Activated CD4-positive, alpha-beta T cell treated with anti-CD3 and anti-CD28 coated beads for 24 hours (primary cell): ENCODE results near the gene TPM1.
A peak's percentile ranks its signal among the peaks of the same experiment; 100 is the strongest.

Experiments used
- DNase-seq, 2 donors: peaks; one replicate each; pipeline ENCODE4 v3.0.0-alpha.2; 2020; ENCODE audit warnings: low read depth in 2 of 2

Gene TPM1

DNA sequence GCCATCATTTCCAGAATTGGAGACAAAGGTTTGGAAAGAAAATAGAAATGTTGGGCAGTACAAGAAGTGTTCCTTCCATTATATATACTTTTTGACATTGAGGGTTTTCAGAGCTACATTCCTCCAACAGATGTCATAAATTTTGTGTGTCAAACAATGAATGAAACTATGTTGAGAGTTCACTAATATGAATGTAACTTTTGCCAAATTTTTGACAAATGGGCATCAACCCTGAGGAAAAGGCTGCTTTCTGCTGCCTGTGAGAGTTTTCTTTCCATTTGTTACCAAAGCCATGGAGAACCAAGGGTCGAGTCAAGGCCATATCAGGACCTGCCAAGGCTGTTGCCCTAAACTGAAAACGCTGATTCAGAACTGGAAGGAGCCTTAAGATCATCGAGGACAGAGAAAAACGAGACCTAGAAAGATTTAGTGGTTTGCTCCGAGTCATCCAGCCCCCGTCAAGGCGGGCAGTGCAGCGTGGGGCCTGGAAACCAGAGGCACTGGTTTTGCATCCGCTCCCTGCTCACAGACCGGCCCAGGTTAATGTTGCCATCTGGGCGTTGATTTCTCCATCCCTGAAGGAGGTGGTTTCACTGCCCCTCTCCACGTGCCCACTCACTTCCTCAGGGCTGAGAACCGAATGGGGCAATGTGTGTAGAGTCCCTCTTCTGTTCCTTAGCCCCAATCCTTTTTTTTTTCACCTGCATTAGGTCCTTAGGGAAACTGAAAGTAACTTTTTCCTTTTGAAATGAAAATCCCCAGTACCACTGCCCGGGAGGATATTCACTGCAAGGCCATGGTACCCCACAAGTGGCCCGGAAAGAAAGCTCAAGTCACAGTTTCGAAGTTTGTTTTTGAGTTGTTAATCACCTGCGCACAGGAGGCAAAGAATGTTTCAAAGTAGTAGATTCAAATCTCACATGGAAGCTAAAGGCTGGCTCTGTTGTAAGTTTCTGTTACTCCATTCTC, 32.8 kb downstream of the TPM1 start:
- DNase-seq: no peak

DNA sequence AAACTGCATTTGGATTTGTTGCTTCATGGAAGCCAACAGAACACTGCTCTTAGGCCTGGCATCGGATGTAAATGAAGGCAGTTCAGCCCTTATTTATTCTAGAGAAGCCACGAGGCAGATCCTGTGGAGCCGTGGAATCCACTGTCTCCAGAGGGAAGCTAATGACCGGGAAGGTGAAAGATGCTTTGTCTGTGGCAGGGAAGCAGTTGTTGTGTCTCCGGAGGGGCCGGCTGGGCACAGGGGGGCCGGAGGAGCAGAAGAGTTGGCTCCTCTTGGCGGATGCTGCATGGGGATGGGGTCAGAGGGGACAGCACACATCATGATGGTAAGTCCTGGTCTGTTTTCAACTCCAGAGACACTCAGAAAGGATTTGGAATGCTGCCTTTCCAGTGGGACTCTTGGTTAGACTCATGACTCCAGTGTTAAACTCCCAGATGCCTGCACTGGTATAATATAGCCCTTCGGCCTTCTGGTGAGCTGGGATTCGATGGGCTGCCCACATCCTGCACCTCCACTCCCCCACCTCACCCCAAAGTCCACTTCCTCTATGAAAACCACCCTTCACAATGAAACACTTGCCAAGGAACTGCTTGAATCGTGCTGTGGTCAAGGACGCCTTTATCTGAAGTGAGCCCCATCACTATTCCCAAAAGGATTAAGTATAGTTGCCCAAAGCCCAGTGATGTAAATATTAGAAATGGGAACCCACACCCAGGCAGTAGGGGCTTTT, 33.6 kb downstream of the TPM1 start:
- no peak for DNase-seq

DNA sequence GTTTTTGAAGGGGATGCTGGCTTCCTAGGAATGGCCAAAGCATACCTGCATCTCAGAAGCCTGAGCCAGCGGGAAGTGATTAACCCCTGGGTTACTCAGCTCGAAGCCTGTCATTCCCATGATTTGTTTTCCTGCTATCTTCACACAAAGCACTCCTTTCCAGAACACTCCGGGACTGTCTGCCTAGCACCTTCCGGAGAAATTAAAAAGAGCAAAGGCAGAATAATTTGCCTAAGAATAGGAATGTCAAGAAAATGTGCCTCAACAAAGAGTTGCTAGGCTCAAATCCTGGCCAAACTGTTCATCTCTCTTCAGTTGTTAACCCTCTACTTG, 34.1 kb downstream of the TPM1 start:
- DNase-seq: no peak

DNA sequence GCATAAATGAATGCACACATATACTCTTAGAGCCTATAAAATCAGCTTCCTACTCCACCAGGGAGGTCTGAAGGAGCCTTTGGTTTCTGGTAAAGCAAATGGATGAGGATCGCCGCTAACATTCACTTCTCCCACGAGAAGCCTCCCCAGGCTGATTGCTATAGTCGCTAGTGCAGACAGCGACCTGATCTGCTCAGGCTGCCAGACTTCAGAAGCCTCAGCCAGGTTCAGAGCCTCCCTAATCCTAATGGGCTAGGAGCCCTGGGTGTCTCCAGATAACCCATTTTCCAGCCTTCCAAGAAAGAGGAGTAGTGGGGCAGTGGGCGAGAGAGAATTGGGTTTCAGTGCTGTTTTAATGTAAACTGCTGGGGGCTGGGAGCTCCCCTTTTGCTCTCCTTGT, 35.4 kb downstream of the TPM1 start:
- DNase-seq: no peak

DNA sequence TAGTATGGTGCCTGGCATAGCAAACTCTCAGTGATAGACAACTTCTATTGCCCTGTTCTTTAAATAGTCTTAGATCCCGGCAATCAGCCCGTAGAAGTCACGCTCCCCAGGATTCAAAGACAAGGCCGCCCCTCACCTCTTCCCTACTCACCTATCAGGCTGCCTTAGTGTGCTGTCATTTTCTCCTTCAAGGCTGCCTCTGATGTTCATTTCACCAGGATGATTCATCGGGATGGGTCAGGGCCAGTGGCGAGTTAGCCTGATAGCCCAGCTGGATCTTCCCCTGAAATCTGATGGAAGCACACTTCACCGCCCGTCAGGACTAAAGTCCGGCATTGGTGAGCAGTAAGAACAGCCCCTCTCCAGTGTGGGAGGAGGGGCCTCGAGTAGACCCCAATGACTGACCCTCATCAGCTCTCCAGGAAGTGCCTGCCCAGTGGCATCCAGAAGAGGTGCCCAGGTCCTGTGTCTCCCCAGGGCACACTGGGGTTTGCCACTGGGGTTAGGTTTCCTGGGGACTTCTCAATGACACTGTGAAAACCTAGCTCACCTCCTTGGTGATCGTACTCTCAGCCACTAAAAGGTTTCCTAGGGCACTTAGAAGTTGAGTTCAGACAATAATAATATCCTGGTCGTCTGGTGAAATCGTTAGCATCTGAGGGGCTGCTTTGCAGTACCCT, 37.5 kb downstream of the TPM1 start:
- DNase-seq: no peak

DNA sequence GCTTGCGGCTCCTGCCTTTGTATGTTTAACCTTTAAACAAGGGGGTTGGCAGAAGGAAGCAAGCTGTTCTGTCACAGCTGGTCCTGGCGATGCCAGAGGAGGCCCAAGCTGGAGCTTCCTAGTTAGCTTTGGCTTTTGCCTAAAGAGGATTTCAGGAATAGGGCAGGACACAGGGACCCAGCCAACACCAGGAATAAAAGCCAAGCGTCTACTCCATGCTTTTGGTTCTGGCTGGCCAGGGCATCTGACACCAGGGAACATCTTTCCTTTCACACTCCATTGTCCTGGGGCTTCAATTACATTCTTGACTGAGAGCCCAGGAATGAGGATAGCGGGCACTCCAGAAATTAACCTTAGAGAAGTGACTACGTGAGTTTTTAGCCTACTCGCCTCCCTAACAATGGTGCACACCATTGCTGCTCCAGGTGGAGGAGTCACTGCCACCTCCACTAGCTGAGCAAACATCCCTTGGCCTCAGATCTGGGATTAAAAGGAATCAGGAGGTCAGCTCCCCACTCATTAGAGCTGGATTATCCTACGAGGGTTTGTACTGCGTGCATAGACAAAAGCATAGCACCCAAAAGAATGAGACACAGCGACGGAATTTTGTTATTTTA, 38.2 kb downstream of the TPM1 start:
- DNase-seq: no peak

DNA sequence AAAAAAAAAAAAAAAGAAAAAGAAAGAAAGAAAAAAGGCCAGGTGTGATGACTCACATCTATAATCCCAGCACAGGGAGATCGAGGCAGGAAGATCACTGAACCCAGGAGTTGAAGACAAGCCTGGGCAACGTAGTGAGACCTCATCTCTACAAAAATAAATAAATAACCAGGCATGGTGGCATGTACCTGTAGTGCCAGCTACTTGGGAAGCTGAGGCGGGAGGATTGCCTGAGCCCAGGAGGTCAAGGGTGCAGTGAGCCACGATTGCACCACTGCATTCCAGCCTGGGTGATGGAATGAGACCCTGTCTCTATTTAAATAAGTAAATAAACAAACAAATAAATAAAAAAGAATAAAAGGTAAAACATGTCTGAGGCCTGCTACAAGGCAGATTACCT, 39.8 kb downstream of the TPM1 start:
- DNase-seq: no peak

DNA sequence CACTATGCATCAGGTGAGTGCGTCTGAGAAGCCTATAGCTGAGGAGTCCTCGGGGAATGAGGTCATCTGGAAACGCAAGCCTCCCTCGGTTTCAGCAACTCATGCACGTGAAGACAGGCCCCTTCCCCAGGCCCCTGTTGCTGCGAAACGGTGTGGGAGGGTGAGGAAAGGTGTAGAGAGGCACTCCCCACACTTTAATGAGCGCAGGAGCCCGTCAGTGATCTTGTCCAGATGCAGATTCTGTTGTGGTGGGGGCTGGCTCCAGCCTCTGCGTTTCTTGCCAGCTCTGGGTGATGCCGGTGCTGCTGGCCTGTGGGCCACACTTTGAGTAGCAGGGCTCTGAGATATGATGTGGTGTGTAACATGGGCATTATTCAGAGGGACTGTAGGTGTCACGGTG, 40.5 kb downstream of the TPM1 start:
- no peak for DNase-seq

DNA sequence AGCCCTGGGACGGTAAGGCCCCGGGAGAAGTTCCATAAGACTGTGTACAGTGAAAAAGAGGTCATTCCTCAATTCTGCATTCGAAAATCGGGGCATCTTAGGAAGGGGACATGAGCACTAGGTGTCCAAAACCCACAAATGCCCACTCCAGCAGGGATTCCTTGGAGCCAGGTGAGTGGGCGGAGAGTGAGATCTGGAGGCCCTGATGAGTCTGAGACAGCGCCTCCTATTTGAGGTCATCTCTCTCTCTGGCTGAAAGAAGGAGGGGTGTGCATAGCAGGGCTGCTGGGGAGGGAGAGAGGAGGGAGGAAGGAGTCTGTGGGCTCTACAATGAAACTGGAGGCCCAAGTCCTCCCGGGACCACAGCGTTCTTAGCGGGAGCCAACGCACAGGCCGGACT, 41.0 kb downstream of the TPM1 start:
- no peak for DNase-seq

DNA sequence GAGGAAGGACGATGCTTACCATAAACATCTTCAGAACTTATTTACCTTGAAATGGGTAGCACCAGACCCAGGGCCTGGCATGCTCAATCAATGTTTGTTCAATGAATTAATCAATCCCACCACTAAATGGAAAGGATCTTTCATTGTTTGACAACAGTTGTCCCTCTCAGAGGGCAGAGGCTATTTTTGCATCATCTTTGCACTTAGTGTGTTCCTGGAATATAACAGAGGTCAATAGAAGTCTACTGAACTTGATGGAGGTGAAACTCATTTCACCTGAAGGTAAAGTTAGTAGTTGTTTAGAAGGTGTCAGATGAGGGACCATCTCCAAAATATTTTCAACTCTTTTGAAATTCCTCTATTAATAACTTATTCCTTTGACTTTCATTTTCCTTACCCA, 42.3 kb downstream of the TPM1 start:
- DNase-seq: no peak

DNA sequence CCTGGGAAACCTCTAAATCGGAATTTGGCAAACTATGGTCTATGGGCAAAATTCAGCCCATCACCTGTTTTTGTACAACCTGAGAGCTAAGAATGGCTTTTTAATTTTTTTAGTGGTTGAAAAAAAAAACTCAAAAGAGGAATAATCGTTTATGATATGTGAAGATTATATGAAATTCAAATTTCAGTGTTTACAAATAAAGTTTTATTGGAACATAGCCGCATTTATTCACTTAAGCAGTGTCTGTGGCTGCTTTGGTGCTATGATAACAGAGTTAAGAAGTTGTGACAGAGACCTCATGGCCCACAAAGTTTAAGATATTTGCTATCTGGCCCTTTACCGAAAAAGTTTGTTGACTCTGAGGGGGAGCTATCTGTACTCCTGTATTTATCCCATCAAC, 42.7 kb downstream of the TPM1 start:
- DNase-seq: no peak

DNA sequence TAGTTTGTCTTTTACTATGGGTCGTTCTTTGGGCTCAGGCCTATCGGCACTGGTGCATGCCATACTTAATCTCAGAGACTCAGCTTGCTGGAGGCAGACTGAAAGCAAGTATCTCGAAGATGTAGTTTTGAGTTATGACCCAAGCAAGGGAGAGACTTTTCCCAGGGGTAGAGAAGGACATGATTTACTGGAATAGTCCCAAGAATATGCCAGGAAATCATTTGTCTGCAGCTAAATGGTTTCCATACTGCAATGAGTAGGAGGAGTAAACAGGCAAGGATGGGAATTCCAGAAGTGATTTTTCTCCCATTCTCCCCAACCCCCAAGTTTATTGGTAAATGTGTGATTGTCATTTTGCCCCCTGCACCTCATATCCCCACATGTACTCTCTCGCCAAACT, 43.7 kb downstream of the TPM1 start:
- no peak for DNase-seq

DNA sequence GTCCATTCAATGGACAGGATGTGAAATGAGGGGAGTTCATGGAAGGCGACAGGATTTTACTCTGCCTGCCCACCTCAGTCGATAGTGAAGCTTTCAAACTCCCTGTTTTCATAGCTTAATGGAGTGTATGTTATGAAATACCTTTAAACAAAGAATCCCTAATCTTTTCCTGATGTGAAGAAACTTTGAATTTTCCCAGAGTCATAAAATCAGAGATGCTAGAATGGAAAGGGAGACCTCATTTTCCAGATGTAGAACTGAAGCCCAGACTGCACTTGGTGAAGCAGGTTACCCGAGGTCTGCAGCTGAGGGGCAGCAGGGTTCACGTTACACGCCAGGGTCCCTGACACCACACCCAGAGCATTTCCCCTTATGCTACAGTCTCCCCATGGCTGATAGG, 44.4 kb downstream of the TPM1 start:
- no peak for DNase-seq

DNA sequence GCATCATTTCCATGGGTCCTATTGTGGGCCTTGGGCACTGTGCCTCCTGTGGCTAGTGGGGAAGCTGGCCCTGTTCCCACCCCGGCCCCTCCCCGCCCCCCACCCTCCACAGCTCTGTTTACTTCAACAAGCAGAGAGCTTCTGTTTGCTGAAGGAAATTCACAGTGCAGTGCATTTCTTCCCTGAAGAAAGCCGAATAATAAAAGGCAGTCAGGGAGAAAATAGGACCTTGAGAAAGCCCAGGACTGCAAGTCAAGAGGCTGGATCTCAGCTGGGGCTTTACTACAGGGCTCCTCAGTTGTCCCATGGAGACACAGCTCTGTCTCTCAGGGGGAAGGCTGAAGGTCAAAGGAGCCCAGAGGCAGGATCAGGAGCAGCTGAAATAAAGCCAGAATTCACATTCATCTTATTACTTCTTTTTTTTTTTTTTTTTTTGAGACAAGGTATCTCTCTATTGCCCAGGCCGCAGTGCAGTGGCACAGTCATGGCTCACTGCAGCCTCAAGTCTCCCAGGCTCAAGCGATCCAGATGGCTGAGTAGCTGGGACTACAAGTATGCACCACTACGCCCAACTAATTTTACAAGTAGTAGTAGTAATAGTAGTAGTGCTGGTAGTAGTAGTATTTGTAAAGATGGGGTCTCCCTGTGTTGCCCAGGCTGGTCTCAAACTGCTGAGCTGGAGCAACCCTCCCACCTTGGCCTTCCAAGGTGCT, 46.1 kb downstream of the TPM1 start:
- no peak for DNase-seq

DNA sequence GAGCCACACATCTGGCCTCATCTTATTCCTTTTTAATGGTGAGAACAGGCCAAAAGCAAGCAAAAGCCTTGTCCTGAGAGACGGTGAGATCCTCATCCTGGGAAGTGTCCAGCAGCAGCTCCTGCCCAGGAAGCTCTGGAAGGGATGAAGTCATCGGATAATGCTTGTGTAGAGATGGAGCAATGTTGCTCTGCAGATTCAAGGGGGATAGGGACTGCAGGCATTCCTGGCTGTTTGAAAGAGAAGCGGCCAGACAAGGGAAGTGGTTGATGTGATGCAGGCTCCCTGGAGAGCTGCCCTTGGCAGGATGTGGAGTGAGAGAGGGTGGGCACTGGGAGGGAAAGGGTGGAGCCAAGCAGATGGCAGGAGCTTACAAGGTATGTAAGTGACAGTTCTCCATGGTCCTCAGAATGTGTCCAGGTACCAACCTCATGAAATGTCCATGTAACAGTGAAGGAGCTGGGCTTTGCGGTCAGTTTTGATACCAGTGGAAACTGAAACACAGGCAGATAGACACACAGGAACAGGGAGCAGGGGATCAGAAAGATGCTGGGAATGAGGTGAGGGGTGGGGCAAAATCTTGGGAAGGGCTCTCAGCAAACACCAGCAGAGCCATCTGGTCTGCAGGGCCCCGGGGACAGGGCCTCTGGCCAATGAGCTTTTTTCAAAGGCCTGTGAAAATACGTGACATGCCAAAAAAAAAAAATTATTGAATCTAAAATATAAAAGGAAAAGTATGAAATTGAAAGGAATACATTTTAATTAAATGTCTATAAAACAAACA, 46.9 kb downstream of the TPM1 start:
- no peak for DNase-seq

DNA sequence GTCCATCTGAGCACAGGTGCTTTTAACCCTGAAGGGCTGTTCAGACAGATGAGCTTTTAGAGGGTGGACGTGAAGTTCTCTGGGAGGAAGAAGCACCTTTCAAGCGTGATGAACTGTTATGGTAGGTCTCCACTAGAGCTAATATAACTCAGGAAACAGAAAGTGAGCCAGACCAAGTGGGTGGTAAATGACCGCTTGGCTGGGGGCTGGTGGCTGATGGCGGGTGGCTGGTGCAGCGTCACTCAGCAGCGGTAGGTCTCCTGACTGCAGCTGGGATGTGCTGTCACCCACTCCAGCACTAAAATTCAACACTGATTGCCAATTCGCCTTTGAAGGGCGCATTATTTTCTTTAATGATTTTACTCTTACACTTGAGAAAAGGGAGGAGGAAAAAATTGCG, 47.9 kb downstream of the TPM1 start:
- DNase-seq: no peak

DNA sequence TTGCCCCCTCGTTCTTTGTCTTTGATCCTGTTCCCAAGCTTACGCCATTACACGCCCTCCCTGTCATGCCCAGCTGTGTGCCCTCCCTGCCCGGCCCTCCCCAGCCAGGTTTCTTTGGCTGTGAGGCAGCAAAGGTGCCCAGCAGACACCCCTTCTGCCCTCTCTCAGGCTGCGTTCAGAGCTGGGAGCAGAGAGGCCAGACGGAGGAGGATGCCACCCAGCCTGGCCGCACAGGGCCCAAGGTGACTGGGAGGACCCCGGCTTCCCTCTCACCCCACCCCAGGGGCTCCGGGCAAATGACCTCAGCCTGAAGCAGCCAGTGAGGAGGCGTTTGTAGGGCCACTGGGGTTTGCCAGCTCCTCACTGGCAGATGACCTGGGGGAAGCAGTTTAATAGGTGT, 48.3 kb downstream of the TPM1 start:
- no peak for DNase-seq

DNA sequence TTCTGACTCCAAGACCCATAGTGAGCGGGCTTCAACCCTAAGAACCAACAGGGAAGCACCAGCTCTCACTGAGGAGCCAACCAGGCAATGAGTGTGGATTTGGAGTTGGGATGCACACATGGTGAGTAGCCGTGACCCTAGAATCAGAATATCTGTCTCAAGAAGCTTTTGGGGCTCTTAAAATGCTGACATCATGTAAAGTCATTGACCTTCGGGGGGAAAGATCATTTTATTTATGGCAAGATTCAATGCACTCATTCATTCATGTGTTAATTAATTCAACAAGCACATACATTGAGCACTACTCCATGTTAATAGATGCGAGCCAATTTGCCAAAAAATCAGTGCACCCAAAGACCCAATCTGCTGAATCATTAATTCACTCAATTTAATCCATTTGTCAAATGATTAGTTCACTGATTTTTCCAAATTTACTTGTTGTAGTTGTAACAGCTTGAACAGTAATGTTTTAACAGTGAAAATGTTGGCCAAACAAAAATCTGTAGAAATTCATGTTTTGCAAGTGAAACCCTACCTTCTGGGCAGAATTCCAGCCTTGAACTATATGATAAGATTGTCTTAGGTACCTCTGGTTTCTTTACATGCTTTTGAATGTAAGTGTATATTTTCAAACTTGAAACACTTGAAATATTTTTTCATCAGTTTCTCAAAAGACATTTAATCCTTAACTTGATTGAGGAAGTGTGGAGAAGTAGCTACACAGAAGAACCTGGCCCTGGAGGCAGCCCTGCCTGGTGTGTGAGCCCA, 49.3 kb downstream of the TPM1 start:
- DNase-seq: no peak

DNA sequence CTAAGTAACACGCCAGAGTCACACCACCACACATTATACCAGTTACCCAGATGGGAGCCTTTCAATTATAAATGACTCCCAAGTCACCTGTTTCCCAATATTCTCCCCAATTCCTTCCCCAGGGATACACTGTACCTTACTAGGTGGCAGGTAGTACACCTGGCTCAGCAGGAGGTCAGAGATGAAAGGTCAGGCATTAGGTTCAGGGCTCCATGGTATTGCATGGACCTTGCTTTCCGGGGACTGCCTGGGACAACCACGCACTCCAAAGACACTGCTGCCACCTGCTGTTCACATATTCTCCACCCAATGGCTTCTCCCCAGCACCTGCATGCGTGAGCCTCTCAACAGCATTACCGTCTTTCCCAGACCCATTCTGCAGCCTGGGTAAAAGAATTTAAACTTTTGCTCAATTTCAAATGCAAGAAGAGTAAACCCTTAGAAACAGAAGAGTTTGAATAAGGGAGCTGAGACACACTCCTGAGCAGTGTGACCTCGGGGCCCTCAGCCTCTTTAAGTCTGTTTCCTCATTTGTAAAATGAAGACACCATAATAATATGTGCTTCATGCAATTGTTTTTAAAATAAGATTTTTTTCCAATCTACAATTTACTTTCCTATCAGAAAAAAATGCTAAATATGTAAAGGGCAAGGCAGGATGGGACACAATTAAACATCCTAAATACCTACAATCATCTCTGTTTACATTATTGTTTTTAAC, 51.1 kb downstream of the TPM1 start:
- peak; percentile 59 to 62 for DNase-seq
